Ammon's horn (tissue), 1 donor: Measurements from ENCODE around the gene HDAC10.

Experiments
- DNase-seq: peaks from one replicate; pipeline ENCODE4 v3.0.0-alpha.2; 2016; ENCODE audit warnings: low spot score

The HDAC10 gene, protein sequence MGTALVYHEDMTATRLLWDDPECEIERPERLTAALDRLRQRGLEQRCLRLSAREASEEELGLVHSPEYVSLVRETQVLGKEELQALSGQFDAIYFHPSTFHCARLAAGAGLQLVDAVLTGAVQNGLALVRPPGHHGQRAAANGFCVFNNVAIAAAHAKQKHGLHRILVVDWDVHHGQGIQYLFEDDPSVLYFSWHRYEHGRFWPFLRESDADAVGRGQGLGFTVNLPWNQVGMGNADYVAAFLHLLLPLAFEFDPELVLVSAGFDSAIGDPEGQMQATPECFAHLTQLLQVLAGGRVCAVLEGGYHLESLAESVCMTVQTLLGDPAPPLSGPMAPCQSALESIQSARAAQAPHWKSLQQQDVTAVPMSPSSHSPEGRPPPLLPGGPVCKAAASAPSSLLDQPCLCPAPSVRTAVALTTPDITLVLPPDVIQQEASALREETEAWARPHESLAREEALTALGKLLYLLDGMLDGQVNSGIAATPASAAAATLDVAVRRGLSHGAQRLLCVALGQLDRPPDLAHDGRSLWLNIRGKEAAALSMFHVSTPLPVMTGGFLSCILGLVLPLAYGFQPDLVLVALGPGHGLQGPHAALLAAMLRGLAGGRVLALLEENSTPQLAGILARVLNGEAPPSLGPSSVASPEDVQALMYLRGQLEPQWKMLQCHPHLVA

GRCh38 chr22:50250555-50251476, at the start of gene HDAC10:
Gene HDAC10 (minus strand): TSS chr22:50251265. CDS start chr22:50251032, 233 bp downstream.
- no peak for DNase-seq

GRCh38 chr22:50300620-50301257, 49.7 kb upstream of the HDAC10 start:
- no peak for DNase-seq

DNA sequence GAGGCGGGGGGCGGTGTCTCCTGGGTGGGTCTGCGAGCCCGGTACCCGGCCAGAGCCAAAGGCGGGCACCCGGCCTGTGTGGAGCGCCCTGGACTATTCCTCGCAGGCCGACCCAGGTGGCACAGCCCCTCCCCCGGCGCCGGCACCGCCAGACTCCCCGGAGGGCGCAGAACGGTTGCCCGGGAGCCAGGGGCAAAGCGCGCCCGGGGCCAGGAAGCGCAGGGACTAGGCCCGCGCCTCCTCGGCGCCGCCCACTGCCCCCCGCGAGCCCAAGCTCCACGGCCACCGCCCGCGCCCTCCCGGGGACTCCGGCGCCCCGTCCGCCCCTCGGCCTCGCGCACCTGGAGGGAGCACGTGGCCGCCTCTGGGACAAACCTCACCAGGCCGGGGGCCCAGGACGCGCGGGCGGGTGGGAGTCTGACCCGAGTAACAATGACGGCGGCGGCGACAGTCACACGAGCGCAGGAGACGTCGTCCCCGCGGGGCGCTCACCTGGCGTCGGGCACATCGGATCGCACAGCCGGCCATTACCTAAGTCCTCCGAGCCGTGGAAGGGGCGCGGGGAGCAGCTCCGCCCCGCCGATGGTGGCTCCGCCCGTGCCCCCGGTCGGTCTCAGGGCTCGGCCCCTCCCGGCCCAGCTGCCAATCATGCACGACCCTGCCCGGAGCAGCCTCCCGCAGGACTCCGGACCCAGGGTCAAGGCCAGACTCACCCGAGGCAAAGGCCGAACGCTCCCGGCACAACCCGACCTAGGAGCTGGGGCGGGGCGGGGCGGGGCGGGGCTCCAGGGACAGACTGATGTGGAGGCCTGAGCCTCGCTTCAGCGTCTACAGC, 48.9 kb upstream of the HDAC10 start:
- DNase-seq, result no peak

DNA sequence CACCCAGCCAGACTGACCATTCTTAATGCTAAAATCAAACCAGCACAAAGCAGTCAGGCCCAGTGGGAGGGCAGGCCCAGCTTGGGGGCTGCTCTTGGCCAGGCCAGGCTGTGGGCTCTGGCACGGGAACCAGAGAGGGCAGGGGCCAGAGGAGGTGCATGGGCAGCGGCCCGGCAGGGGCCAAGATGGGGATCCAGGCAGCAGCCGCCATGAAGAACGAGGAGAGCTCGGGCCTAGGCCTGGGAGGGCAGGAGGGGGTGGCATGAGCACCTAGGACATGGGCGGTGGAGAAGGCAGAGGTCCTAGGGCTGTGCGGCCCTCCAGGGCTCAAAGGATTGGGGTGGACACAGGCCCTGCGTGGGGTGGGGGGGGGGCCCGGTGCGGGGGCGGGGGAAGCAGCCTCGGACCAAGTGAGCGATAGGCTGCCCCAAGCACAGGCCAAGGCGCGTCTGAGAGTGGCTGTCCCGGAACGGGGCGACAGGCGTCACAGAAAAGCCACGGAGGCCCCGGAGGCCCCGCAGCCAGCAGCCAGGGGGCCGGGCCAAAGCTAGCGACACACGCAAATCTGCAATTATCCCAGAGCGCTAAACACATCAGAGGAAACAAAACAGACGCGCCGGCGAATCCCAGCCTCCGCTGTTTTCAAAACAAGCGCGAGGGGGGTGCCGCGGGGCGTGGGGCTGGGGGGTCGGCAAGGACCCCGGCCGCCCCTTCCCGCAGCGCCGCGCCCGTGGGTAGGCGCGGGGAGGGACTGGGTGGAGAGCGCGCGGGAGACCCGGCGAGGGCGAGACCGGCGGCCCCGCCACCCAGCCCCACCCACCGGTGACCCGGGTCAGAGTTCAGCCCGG, 48.1 kb upstream of the HDAC10 start:
- no peak for DNase-seq

GRCh38 chr22:50298266-50298637, 47.2 kb upstream of the HDAC10 start:
- DNase-seq, result no peak

DNA sequence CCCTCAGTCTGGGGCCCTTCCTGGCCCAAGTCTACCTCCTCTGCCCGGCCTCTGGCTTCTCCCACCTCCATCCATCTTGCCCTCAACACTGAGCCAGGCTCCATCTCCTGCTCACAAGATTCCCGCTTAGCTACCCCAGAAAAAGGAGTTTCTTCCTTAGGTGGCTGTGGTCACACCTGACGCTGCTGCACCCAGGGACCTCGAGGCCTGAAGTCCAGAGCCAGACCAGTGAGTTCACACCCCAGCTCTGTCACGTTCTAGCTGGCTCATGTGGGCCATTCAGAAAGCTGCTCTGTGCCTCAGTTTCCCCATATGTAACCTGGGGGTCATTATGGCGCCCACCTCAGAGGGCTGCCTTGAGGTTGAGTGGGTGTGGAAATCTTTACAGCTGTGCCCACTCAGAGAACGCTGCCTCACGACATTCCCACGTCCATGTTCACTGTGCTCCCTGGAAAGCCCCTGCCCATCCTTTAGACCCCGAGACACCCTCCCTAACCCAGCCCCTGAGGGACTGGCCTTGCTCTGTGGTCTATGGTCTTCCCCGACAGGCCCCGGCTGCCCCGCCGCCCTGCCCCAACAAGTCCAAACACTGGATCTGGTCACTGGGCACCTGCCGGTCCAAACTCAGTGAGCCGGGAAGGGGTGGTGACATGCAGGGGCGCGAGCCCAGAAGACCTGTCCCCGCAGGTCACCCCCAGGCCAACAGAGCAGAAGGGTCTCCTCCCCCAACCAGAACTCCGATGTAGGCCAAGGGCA, 46.6 kb upstream of the HDAC10 start:
- DNase-seq, result no peak

GRCh38 chr22:50296658-50297490, 45.8 kb upstream of the HDAC10 start:
- no peak for DNase-seq

GRCh38 chr22:50294319-50294656, 43.2 kb upstream of the HDAC10 start:
- DNase-seq, result no peak

GRCh38 chr22:50293441-50294318, 42.6 kb upstream of the HDAC10 start:
- peak; percentile 61 for DNase-seq

- no peak for DNase-seq
These were observed 41.8 kb upstream of the HDAC10 start for GRCh38 chr22:50292643-50293440.

DNA sequence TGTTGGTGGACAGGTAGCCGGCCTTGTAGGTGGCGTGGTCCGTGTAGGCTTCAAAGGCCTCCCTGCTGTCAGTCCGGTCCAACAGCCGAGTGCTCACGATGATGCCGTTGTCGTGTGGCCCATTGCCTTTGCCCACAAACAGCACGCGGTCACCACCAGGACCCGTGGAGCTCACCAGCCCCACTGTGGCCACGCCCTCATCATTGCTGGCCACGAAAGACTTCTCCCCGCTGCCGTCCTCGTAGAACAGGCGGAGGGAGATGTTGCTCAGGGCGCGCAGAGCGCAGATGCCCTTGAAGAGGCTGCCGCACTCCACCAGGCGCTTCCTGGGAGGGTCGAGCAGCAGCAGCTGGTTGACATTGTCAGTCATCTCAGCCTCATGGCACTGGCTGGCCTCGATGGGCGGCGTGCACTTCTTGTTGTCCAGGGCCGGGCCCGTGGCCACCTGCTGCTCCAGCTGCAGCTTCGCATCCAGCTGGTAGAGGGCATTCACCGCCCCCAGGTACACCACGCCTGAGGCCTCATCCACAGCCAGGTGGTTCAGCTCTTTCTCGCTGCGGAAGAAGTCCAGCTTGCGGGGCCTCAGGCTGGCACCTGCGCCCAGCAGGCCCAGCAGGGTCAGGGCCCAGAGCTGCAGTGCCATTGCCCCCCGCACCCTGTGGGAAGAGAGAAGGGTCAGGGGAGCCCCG, 39.0 kb upstream of the HDAC10 start:
- DNase-seq, result no peak

- DNase-seq, result no peak
These were observed 38.3 kb upstream of the HDAC10 start for GRCh38 chr22:50289151-50289941.

DNA sequence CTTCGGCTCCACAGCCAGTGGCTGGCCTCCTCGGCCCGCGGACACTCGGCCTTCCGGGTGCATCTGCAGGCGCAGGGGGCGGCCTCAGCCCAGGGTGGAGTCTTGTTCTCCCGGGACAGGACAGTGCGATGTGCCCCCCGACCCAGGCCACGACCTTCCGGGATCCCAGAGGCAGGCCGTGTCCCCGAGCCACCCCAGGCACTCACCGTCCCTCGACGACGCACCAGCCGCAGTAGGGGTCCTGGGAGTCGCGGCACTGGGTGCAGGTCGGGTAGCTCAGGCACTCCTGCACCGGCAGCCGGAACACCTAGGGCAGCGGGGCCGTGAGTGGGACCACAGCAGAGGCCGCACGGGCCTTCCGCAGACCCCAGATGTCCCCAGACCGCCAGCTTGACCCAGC, 36.7 kb upstream of the HDAC10 start:
- DNase-seq, result no peak

- no peak for DNase-seq
These were observed 35.7 kb upstream of the HDAC10 start for GRCh38 chr22:50286701-50287318.

DNA sequence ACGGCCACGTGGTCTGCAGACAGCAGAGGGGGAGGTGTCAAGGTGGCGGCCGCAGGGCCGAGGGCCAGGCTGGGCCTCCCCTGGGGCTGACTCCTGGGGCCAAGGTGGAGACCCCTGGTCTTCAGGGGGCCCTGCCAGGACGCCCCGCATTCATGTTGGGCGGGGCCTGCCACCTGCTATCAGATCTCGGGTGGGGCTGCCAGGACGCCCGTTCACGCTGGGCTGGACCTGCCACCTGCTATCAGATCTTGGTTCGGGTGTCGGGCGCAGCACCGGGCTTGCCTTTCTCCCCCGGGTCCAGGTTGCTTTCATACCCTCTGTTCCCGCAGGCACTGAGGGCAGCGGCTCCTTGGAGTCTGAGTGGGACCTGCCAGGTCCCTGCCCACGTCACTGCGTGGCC, 35.2 kb upstream of the HDAC10 start:
- DNase-seq, result no peak
